ENCODE results near the gene DYNC1LI1. TPM values are rescaled to one million over a fixed set of nuclear protein-coding genes. Genes with fewer than 3 reads are reported as not detected.

DYNC1LI1 gene
- total RNA-seq, 1 experiment from 2014 or later = 56.2 TPM

- no peak overlapping the region for H2AFZ ChIP-seq (ENCODE audit: low read length)
- no peaks in the 10 kb centered on the region for H3K36me3 Mint-ChIP-seq (ENCODE audit: insufficient read depth in 1 of 3, low read depth in 3 of 3)
- H2BK12ac ChIP-seq (ENCODE audit: insufficient read length, low read depth, low read length) = no peak overlapping the region
- H3K4me1 ChIP-seq (ENCODE audit: insufficient read depth, low read length) = no peaks in the 10 kb centered on the region
- H3K23me2 ChIP-seq (ENCODE audit: insufficient read length, low read depth, low read length, poor library complexity, severe bottlenecking) = no peaks in the 10 kb centered on the region
- no peak overlapping the region for H4K5ac ChIP-seq (ENCODE audit: insufficient read length, low read depth, low read length)
- peaks cover 9% of the 10 kb centered on the region; the same call in 1 of the 2 replicates for H3K79me2 ChIP-seq (ENCODE audit: insufficient read depth, low read length)
- H3K4me3 Mint-ChIP-seq = no peak overlapping the region
- no peak overlapping the region for H3K27ac ChIP-seq (ENCODE audit: insufficient read length, low read depth, low read length)
- no peaks in the 10 kb centered on the region for H3K27me3 Mint-ChIP-seq (ENCODE audit: low read depth)
- H2BK120ac ChIP-seq (ENCODE audit: low read depth, low read length, poor library complexity, severe bottlenecking) = no peak overlapping the region
- TF ChIP-seq CTCF (conservative IDR thresholded peaks at IDR 0.05) = no peak
- H3K27ac Mint-ChIP-seq = no peak overlapping the region
- H3K4me1 Mint-ChIP-seq = peaks cover 20 to 21% of the 10 kb centered on the region in 2 experiments
- H3K9me3 ChIP-seq (ENCODE audit: control insufficient read depth, low read depth, low read length) = no peaks in the 10 kb centered on the region
- H4K8ac ChIP-seq (replicated peaks; ENCODE audit: insufficient read length, low read depth, low read length) = no peak overlapping the region
- H3K56ac ChIP-seq (ENCODE audit: insufficient read length, low read depth, low read length) = no peak overlapping the region
- H3K9me3 Mint-ChIP-seq = no peaks in the 10 kb centered on the region
- no peak overlapping the region for H3T11ph ChIP-seq (ENCODE audit: low read length)
- no peak overlapping the region for H3K14ac ChIP-seq (ENCODE audit: insufficient read depth, low read length)
- H3K18ac ChIP-seq (ENCODE audit: insufficient read length, low read depth, low read length) = no peak overlapping the region
- no peak overlapping the region for H4K91ac ChIP-seq (ENCODE audit: insufficient read length, low read depth, low read length)
- H2BK5ac ChIP-seq (ENCODE audit: insufficient read length, low read length) = no peak overlapping the region
- no peak overlapping the region for H3K4ac ChIP-seq (ENCODE audit: low read depth, low read length)
- H2BK20ac ChIP-seq (ENCODE audit: low read depth, low read length, poor library complexity, severe bottlenecking) = no peak overlapping the region
- no peaks in the 10 kb centered on the region for H4K20me1 ChIP-seq (ENCODE audit: control insufficient read depth, insufficient read depth, insufficient read length)
- no peak overlapping the region for H3K9ac ChIP-seq (ENCODE audit: extremely low read depth, insufficient read length, low read length)
- no peak for DNase-seq
- H3K23ac ChIP-seq (ENCODE audit: insufficient read length, low read depth, low read length) = no peak overlapping the region
- no peak overlapping the region for H2BK15ac ChIP-seq (ENCODE audit: low read depth, low read length)
- no peaks in the 10 kb centered on the region for H3K27me3 ChIP-seq (ENCODE audit: insufficient read depth, low read length)
- peaks cover 2% of the 10 kb centered on the region for H3K79me1 ChIP-seq (ENCODE audit: insufficient read depth, low read depth, low read length, poor library complexity, severe bottlenecking)
- H2AK5ac ChIP-seq (ENCODE audit: insufficient read length, low read length) = no peak overlapping the region
- H3K4me2 ChIP-seq (ENCODE audit: insufficient read depth, insufficient read length, low read length) = no peak overlapping the region
Measured at GRCh38 chr3:32553973-32554372, 16.7 kb downstream of the DYNC1LI1 start.

Data from H9 (cell line).